HG02759 (cell line): Measurements from ENCODE around the gene TMEM150A.
A peak's percentile ranks its signal among the peaks of the same experiment; 100 is the strongest.
"Not testable (repeated sequence)": the region's sequence is repeated elsewhere in the genome, so short reads cannot be mapped to it uniquely, and the experiment has no call there.

Source experiments
- ATAC-seq: cut with Tn5 transposase; IDR thresholded peaks from one replicate; pipeline ENCODE4 v1.9.1; 2021; ENCODE audit warnings: mild to moderate bottlenecking, moderate library complexity; ENCODE audit not compliant: unreplicated experiment

The TMEM150A gene

GRCh38 chr2:85613717-85614515 lies 11.4 kb upstream of the TMEM150A start:
- ATAC-seq = no peak

- ATAC-seq = peak; percentile 78
Observed at GRCh38 chr2:85611705-85612587, 9.4 kb upstream of the TMEM150A start, which contains the start of gene C2orf68. TSS of gene C2orf68 (minus strand) at chr2:85612066. CDS start at chr2:85611984, 82 bp downstream.

GRCh38 chr2:85611217-85611704 lies 8.8 kb upstream of the TMEM150A start:
- no peak for ATAC-seq

- no peak for ATAC-seq
Observed at GRCh38 chr2:85607268-85608215, 5.0 kb upstream of the TMEM150A start.

- no peak for ATAC-seq
Observed at GRCh38 chr2:85606116-85606455, 3.6 kb upstream of the TMEM150A start.

GRCh38 chr2:85605406-85606115 lies 3.1 kb upstream of the TMEM150A start:
- ATAC-seq = no peak

- ATAC-seq = no peak
Observed at GRCh38 chr2:85604568-85605339, 2.3 kb upstream of the TMEM150A start.

GRCh38 chr2:85604133-85604444 lies 1.6 kb upstream of the TMEM150A start:
- ATAC-seq = not testable (repeated sequence)

GRCh38 chr2:85601771-85602475 lies 575 bp downstream of the TMEM150A start:
- ATAC-seq = peak; percentile 42

GRCh38 chr2:85600951-85601770 lies 1.3 kb downstream of the TMEM150A start:
- ATAC-seq = no peak

- ATAC-seq = no peak
Observed at GRCh38 chr2:85600235-85600575, 2.3 kb downstream of the TMEM150A start.

GRCh38 chr2:85599468-85600234 lies 2.8 kb downstream of the TMEM150A start:
- no peak for ATAC-seq

GRCh38 chr2:85598594-85599340 lies 3.7 kb downstream of the TMEM150A start:
- no peak for ATAC-seq

- ATAC-seq = no peak
Observed at GRCh38 chr2:85597241-85597640, 5.3 kb downstream of the TMEM150A start.

- ATAC-seq = no peak
Observed at GRCh38 chr2:85596486-85597143, 5.9 kb downstream of the TMEM150A start.

- ATAC-seq = peak; percentile 9
Observed at GRCh38 chr2:85596026-85596333, 6.5 kb downstream of the TMEM150A start.
